Activated T-helper 9 cell treated with anti-CD3 and anti-CD28 coated beads, Interleukin-2, amount 50 U/mL, for 16 hours (primary cell): ENCODE results near the gene RYR1.
"Not testable (repeated sequence)": the region's sequence is repeated elsewhere in the genome, so short reads cannot be mapped to it uniquely, and the experiment has no call there.

ENCODE experiments used
- DNase-seq: peaks from one replicate; pipeline ENCODE4 v3.0.0-alpha.2; 2020; ENCODE audit warnings: low read depth

RYR1 gene

GRCh38 chr19:38616265-38616664 is 182.8 kb downstream of the RYR1 start:
- no peak for DNase-seq

DNA sequence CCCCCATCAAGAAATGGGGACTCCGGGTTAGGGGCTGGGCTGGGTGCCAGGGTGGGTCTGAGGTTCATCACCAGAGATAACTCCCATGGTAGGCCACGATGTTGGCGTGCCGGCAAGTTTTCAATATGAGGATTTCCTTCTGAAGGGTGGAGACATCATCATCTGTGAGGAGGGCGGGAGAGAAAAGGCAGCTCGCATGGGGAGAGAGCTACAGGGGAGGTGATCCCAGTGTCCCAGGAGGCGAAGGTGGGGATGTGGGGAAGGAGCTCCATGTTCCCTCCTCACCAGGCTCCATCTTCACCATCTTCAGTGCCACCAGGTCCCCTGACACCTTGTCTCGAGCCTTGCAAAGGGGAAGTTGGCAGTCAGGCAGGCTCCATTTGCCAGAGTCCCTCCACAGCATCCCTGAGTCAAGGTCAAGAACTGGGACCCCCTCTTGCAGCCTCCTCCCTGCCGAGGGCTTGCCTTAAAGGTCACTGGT is 183.8 kb downstream of the RYR1 start:
- no peak for DNase-seq

DNA sequence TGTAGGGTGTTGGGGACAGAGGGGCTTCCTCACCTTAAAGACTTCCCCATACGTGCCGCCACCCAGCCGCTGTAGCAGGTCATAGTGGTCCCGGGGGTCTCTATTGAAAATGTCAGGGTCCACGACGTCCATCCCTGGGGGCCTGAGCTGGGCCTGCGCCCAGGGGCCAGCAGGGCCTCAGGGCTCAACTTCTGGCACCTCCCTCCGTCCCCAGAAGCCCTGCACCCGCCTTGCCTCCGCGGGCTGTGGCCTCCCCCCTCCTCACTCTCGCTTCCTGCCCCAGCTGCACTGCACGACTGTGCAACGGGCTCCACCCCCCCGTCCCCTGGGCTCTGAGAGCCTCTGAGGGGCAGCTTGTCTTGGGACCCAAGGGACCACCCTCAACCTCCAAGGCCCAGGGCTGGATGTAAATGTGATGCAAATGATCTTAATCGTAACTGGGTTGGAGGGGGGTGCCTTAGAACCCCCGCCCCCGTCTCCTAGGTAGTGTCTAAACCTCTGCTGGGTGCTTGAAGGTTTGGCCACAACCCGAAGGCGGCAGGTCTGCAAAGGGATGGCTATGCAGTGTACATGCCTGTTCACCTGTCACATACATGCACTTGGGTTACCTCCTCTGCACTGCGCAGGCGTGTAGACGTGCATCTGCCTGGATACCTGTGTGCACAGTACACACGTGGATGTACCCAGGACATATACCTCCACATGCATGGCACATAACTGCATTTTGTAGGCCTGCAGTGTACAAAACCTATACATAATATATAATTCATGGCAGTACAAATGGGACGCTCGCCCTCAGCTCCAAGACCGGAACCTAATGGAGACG is 184.5 kb downstream of the RYR1 start, which contains the start of gene MAP4K1:
Gene MAP4K1 (minus strand): TSS at position 190 of the 826 bp plus-strand sequence. CDS start 58 bp downstream, at position 132.
- DNase-seq: peak; percentile 45

DNA sequence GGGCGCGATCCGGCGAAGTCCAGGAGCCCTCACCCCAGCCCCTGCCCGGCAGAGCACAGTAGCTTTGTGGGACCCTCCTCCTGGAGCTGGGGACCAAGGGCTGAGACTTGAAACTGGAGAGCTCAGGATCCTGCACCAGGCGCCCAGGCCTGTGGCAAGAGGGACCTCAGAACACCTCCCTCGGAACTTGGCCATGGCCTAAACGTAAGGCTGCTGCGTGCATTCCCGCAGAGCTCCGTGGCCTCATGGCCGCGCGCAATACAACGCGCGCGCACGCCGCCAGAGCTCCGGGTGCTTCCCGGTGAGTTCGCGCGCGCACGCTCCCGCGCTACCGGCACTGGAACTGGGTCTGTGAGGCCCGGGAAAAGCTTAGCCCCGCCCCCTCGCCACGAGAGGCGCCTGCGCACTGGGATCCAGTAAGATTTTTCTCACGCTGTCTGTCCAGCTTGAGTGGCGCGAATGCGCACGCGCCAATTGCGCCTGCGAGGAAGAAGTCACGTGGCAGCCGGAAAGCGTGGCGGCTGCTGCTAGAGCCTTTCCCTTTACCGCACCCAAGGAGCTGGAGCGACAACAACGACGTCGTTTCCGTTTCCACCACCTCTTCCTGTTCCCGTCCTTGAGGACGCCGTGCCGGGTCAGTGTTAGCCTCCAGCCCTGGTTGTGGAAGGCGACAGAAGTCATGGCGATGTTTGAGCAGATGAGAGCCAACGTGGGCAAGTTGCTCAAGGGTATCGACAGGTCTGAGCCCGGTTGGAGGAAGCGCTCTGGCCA is 185.3 kb downstream of the RYR1 start, which contains the start of gene EIF3K:
Gene EIF3K (plus strand): TSS at position 599 of the 771 bp plus-strand sequence. CDS start 81 bp downstream, at position 680.
- peak; percentile 96 for DNase-seq

DNA sequence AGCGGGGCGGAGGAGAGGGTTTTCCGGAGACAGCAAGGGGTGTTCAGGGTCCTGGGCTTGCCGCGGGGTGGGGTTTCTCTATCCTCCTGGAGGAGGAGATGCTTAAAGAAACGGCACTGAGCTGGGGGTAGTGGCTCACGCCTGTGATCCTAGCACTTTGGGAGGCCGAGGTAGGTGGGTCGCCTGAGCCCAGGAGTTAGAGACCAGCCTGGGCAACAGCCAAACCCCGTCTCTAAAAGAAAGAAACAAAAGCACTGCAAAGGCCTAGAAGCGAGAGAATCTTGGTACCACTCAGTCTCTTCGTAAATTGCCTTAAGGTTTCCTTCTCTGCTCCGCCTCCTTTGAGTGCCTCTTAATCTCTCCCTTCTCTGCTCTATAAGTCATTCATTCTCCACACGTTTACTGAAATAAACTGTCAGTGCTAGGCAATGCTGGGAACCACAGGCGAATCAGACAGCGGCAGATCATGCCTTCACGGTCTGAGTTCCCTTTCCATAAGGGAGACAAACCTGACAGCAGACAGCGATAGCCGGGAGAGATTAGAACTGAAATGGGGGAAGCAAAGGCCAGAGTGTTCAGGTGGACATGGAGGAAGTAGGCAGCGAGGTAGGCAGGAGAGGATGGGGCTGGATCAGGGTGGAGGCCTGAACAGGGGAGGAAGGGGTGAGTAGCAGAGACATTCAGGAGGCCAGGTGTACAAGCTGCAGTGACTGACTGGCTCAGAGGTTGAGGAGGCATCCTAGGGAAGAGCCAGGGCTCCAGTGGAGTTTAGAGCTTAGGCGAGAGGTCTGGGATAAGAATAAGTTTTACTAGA is 186.1 kb downstream of the RYR1 start:
- DNase-seq: no peak

- DNase-seq: no peak
Observed at GRCh38 chr19:38624822-38625221, 191.3 kb downstream of the RYR1 start.

DNA sequence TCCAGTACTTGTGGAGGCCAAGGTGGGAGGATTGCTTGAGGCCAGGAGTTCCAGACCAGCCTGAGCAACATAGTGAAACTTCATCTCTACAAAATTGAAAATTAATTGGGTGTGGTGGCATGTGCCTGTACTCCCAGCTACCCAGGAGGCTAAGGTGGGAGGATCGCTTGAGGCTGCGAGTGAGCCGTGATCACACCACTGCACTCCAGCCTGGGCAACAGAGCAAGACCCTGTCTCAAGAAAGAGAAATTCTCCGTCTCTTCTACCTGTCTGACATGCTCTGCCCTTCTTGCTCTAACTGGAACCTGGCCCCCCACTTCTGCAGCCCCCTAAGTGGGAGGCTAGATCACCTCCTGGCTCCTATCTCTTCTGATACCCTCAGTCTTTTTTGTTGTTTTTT is 192.9 kb downstream of the RYR1 start:
- DNase-seq: no peak

DNA sequence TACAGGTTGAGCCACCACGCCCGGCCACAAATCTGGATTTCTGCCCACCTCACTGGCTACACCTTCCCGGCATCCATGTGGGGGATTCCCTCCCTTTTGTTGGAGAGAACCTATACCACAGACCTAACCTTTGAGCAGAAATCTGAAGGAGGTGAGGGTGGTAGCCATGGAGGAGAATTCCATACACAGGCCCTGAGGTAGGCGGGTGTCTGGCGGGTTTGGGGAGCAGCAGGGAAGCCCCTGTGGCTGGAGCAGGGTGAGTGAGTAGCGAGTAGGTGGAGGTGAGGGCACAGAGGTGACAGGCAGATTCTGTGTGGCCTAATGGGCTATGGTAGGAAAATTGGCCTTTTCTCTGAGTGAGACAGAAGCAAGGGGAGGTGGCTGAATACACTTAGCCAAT is 196.1 kb downstream of the RYR1 start:
- no peak for DNase-seq

- not testable (repeated sequence) for DNase-seq
Observed at GRCh38 chr19:38631301-38631700, 197.8 kb downstream of the RYR1 start.

GRCh38 chr19:38631811-38632475 is 198.5 kb downstream of the RYR1 start:
- DNase-seq: not testable (repeated sequence)

DNA sequence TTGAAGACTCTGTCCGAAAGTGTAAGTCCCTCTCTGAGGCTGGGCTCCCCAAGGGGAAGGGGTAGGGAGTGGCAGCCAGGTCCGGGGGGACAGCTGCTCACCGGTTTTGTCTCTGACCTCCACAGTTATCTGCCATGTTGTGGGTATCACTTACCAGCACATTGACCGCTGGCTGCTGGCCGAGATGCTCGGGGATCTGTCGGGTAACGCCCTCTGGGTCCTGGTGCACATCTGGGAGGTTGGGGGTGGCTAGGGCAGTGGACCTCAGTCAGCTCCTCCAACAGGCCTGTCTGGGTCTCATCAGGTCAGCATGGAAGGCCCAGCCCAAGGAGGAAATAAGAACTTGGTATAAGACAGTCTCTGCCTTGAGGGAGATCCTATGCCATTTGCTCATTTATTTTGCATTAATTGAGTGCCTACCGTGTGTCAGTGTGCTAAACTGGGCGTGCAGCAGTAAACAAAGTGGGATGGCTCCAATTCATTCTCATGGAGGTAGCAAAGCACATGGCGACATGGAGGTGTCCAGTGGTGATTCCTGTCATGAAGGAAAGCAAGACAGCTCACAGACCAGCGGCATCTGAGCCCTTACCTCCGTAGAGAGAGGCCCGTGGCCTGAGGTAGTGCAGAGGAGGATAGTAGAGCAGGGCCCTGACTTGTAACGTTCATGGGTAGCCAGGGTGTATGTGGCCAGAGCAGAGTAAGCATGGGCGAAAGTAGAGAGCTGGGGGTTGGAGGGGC is 199.2 kb downstream of the RYR1 start:
- no peak for DNase-seq

DNA sequence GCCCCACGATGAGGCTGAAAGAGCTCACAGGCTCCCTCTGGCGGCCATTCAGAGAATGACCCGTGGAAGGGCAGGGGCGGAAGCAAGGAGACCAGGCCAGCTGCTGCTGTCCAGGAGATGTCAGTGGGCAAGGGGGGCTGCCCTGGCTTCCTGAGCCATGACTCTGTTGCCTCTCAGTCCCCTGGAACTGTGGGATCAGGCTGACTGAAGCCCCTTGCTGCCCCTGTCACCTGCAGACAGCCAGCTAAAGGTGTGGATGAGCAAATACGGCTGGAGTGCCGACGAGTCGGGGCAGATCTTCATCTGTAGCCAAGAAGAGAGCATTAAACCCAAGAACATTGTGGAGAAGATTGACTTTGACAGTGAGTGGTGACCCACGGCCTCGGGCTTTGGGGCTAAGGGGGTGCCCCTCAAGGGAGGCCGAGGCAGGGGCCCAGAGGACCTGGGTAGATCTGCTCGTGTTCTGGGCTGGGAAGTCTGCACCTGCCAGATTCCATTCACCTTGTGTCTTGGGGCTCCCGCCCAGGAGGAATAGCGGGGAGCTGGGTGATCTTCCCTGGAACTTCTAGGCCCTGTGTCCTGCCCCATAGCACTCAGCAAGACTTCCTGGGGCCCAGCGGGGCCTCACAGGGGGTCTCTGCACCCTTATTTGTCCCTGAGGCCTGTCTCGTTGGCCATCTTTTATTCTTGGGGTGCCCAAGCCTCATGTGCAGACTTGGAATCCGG is 201.4 kb downstream of the RYR1 start:
- peak; percentile 65 for DNase-seq

- DNase-seq: no peak
Observed at GRCh38 chr19:38635483-38636399, 202.2 kb downstream of the RYR1 start.
